ENCODE measurements around the gene C1orf53. TPM values are rescaled to one million over a fixed set of nuclear protein-coding genes. Genes with fewer than 3 reads are reported as not detected.

The C1orf53 gene
- 1.1 and 3.3 TPM in 2 replicates for total RNA-seq

GRCh38 chr1:197902454-197903195, at the start of gene C1orf53:
TSS of gene C1orf53 (plus strand) at chr1:197902630. CDS start at chr1:197902650, 20 bp downstream.

Other genes starting within 250 kb of the C1orf53 start
- 7.9 and 15.3 TPM in 2 replicates for gene DENND1B, start 127.2 kb upstream of the C1orf53 start, total RNA-seq
- not detected in 2 replicates for gene LHX9, start 14.7 kb downstream of the C1orf53 start, total RNA-seq